SU-DHL-6 (cell line): ENCODE measurements around the gene MED28.

ENCODE experiments used
- H2AFZ ChIP-seq: fragments of 200-600 bp; sonication (generic); 2 replicates; pipeline ENCODE4 v1.6.1; 2014; ENCODE audit warnings: low read depth, mild to moderate bottlenecking, moderate library complexity, mixed read lengths, antibody characterized with exemption, low read length; ENCODE audit not compliant: severe bottlenecking
- H3F3A ChIP-seq: fragments of 200-600 bp; shearing (Covaris generic); 2 replicates; pipeline ENCODE4 v1.6.0; 2016; ENCODE audit warnings: antibody characterized with exemption, mild to moderate bottlenecking; ENCODE audit not compliant: insufficient read depth
- H3K27ac ChIP-seq: fragments of 200-600 bp; sonication (generic); 2 replicates; pipeline ENCODE4 v1.5.1; 2016; ENCODE audit warnings: low read depth, mild to moderate bottlenecking, low read length, moderate library complexity, mixed read lengths
- H3K27me3 ChIP-seq: fragments of 200-600 bp; sonication (generic), shearing (Covaris generic); 2 replicates; pipeline ENCODE4 v1.6.0; 2014; ENCODE audit warnings: mild to moderate bottlenecking, low read length
- H3K36me3 ChIP-seq: fragments of 200-600 bp; sonication (generic); 2 replicates; pipeline ENCODE4 v1.6.1; 2014; ENCODE audit warnings: mild to moderate bottlenecking, low read length, mixed read lengths
- H3K4me2 ChIP-seq: fragments of 300-600, 200-600 bp; shearing (Covaris generic), sonication (generic); 2 replicates; pipeline ENCODE4 v1.6.0; 2014; ENCODE audit warnings: low read length, low read depth, mild to moderate bottlenecking; ENCODE audit not compliant: poor library complexity, severe bottlenecking
- H3K4me3 ChIP-seq: fragments of 200-600 bp; sonication (generic); 2 replicates; pipeline ENCODE4 v1.5.1; 2014; ENCODE audit warnings: antibody characterized with exemption, low read length, mild to moderate bottlenecking, mixed read lengths; ENCODE audit not compliant: insufficient read depth, poor library complexity, severe bottlenecking
- H3K79me2 ChIP-seq: fragments of 200-600 bp; sonication (generic); 2 replicates; pipeline ENCODE4 v1.6.1; 2014; ENCODE audit warnings: mild to moderate bottlenecking, low read length, moderate library complexity; ENCODE audit not compliant: insufficient read depth
- H3K9ac ChIP-seq: fragments of 200-600 bp; sonication (generic); 2 replicates; pipeline ENCODE4 v1.7.0; 2014; ENCODE audit warnings: mild to moderate bottlenecking, low read length
- H3K9me2 ChIP-seq: fragments of 200-600 bp; sonication (generic); replicated peaks from 2 replicates; pipeline ENCODE4 v1.6.1; 2014; ENCODE audit warnings: low read length; ENCODE audit not compliant: insufficient read depth
- H3K9me3 ChIP-seq: fragments of 200-600 bp; sonication (generic); 2 replicates; pipeline ENCODE4 v1.6.1; 2014; ENCODE audit warnings: low read length, mixed read lengths; ENCODE audit not compliant: insufficient read depth
- H4K20me1 ChIP-seq: fragments of 200-600 bp; sonication (generic); 2 replicates; pipeline ENCODE4 v1.6.1; 2014; ENCODE audit warnings: low read depth, mild to moderate bottlenecking, antibody characterized with exemption, low read length, moderate library complexity, mixed read lengths
- EZH2phosphoT487 ChIP-seq: fragments of 200-600 bp; sonication (generic), shearing (Covaris generic); conservative IDR thresholded peaks from 2 replicates; pipeline ENCODE4 v1.6.1; 2018; ENCODE audit warnings: mild to moderate bottlenecking, antibody characterized with exemption, low read length, moderate library complexity, mixed read lengths
- TF ChIP-seq, protein P1 (sequence below): fragments of 200-600 bp; sonication (generic); IDR thresholded peaks from one replicate; pipeline ENCODE4 v1.5.1; 2017; ENCODE audit warnings: antibody characterized with exemption, mild to moderate bottlenecking, low read length, moderate library complexity; ENCODE audit not compliant: insufficient read depth, poor library complexity, severe bottlenecking

Gene MED28

GRCh38 chr4:17618926-17619325 lies 4.5 kb downstream of the MED28 start:
- Histone ChIP-seq H3F3A (no peaks in the 10 kb centered on the region), H4K20me1 (peaks cover 8% of the 10 kb centered on the region; the same call in 1 of the 2 replicates), H3K27me3 (no peaks in the 10 kb centered on the region), H3K9me3 (no peaks in the 10 kb centered on the region), H3K36me3 (peaks cover 13% of the 10 kb centered on the region), H3K4me2 (no peak overlapping the region), H3K79me2 (peaks cover 61% of the 10 kb centered on the region), H3K27ac (no peak overlapping the region), H3K9ac (no peak overlapping the region), H3K4me3 (no peak overlapping the region), H3K9me2 (no peaks in the 10 kb centered on the region), H2AFZ (no peak overlapping the region)
- TF ChIP-seq EZH2phosphoT487, result no peak
- TF ChIP-seq, protein P1, sequence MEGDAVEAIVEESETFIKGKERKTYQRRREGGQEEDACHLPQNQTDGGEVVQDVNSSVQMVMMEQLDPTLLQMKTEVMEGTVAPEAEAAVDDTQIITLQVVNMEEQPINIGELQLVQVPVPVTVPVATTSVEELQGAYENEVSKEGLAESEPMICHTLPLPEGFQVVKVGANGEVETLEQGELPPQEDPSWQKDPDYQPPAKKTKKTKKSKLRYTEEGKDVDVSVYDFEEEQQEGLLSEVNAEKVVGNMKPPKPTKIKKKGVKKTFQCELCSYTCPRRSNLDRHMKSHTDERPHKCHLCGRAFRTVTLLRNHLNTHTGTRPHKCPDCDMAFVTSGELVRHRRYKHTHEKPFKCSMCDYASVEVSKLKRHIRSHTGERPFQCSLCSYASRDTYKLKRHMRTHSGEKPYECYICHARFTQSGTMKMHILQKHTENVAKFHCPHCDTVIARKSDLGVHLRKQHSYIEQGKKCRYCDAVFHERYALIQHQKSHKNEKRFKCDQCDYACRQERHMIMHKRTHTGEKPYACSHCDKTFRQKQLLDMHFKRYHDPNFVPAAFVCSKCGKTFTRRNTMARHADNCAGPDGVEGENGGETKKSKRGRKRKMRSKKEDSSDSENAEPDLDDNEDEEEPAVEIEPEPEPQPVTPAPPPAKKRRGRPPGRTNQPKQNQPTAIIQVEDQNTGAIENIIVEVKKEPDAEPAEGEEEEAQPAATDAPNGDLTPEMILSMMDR, result no peak

DNA sequence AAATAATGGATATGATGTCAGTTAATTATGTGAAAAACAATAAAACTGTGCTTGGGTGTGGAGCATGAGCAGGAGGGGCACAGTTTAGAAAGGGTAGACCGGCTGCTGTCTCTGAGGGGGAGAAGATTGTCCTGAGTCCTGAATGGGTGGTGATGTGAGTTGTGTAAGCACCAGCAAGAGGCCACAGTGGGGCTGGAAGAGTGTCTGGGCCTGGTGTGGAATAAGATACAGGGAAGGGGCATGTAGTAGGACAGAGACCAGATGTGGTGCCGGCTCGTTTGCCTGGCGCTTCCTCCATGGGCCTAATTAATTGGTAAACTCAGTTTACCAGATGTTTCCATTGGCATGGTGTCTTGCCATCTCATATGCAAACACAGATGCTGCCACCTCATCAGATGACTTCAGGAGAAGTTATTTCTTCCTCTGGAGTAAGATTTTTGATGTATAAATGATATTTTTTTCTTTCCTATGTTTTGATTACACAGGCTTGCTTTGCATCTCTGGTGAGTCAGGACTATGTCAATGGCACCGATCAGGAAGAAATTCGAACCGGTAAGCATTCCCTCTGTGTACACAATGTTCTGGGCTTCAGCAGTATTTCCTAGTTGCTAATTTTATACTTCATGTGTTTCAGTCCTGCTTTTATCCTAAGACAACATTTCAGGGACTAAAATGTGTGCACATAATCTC lies 5.1 kb downstream of the MED28 start:
- H3K9me3 ChIP-seq, result no peaks in the 10 kb centered on the region
- H4K20me1 ChIP-seq, result peaks cover 8% of the 10 kb centered on the region; the same call in 1 of the 2 replicates
- H3F3A ChIP-seq, result no peaks in the 10 kb centered on the region
- TF ChIP-seq, protein P1, result no peak
- no peak overlapping the region for H3K27ac ChIP-seq
- no peak overlapping the region for H2AFZ ChIP-seq
- H3K9ac ChIP-seq, result no peak overlapping the region
- H3K4me2 ChIP-seq, result no peak overlapping the region
- H3K79me2 ChIP-seq, result peaks cover 56% of the 10 kb centered on the region
- no peak overlapping the region for H3K4me3 ChIP-seq
- H3K27me3 ChIP-seq, result no peaks in the 10 kb centered on the region
- no peaks in the 10 kb centered on the region for H3K9me2 ChIP-seq
- peaks cover 16% of the 10 kb centered on the region for H3K36me3 ChIP-seq

- Histone ChIP-seq H3K79me2 (peaks cover 16% of the 10 kb centered on the region), H4K20me1 (peaks cover 8% of the 10 kb centered on the region; the same call in 1 of the 2 replicates), H3K9ac (no peak overlapping the region), H3K9me3 (no peaks in the 10 kb centered on the region), H3K4me3 (no peak overlapping the region), H2AFZ (no peak overlapping the region), H3K27ac (no peak overlapping the region), H3K36me3 (peaks cover 16% of the 10 kb centered on the region), H3K9me2 (no peaks in the 10 kb centered on the region), H3K4me2 (no peak overlapping the region), H3F3A (no peaks in the 10 kb centered on the region), H3K27me3 (no peaks in the 10 kb centered on the region)
- no peak for TF ChIP-seq EZH2phosphoT487
- TF ChIP-seq, protein P1, result no peak
Measured at GRCh38 chr4:17623451-17624001, 9.1 kb downstream of the MED28 start.
